ENCODE results near the gene SORCS2. TPM values are rescaled to one million over a fixed set of nuclear protein-coding genes. Genes with fewer than 3 reads are reported as not detected.

Gene SORCS2
- total and polyA plus RNA-seq, 2 of the 13 experiments (the other 11 are each of a cell fraction or from before 2014, with no cell fraction given) = 0.82 to 1.0 TPM

- peaks cover 2 to 57% of the 10 kb centered on the region in 2 experiments; a peak in 4 of 5 replicates for H3K27me3 ChIP-seq (ENCODE audit: control insufficient read depth in 1 of 2, insufficient read depth in 2 of 2, low read length in 2 of 2)
- WGBS (ENCODE audit: low lambda C conversion rate) = 43% methylated on average over 6 of the region's 7 CpGs
- DNase-seq (ENCODE audit: low spot score) = no peak
These were observed 177.7 kb downstream of the SORCS2 start for GRCh38 chr4:7370038-7370437.

GRCh38 chr4:7371210-7371941 lies 179.0 kb downstream of the SORCS2 start:
- Histone ChIP-seq H3K9ac (ENCODE audit: insufficient read depth, low read depth, low read length) (no peak overlapping the region), H3K4me3 (replicated peaks in 1 of 3; ENCODE audit: insufficient read depth in 1 of 3, low read depth in 2 of 3, low read length in 3 of 3) (no peak overlapping the region), H3K4me1 (ENCODE audit: insufficient read depth, low read length) (no peaks in the 10 kb centered on the region), H3K27ac (ENCODE audit: extremely low read length, insufficient read depth, low read length) (no peak overlapping the region), H2AFZ (ENCODE audit: low read length) (no peak overlapping the region), H3K36me3 (replicated peaks in 1 of 2; ENCODE audit: control insufficient read depth in 1 of 2, insufficient read depth in 2 of 2, low read length in 2 of 2) (no peaks in the 10 kb centered on the region), H3K9me3 (ENCODE audit: low read length) (no peaks in the 10 kb centered on the region), H4K20me1 (ENCODE audit: insufficient read depth, low read length) (no peaks in the 10 kb centered on the region), H3K4me2 (ENCODE audit: low read depth, low read length) (no peak overlapping the region), H3K27me3 (ENCODE audit: control insufficient read depth in 1 of 2, insufficient read depth in 2 of 2, low read length in 2 of 2) (peaks cover 0 to 54% of the 10 kb centered on the region in 2 experiments; a peak in 3 of 5 replicates), H3K79me2 (ENCODE audit: insufficient read depth, low read length) (no peaks in the 10 kb centered on the region)
- no peak for DNase-seq (ENCODE audit: low spot score)
- no peak; the same call in 2 of the 3 replicates for ATAC-seq
- FAIRE-seq = no peak
- no TSS peak for BruUV-seq (replicated peaks)
- POLR2A ChIA-PET = no interaction called here
- in situ Hi-C loops (cut with HindIII; ENCODE audit: extremely low pct_ligation_motif_present, low pct_unique_long_range_greater_than_20kb) = no loop called here
- intact Hi-C loops (cut with micrococcal nuclease; ENCODE audit: unreplicated experiment) = no loop called here
- WGBS (ENCODE audit: low lambda C conversion rate) = 39% methylated on average over 17 of the region's 31 CpGs
- CTCF ChIA-PET (ENCODE audit: low intra/inter-chr PET ratio, low total read pairs) = no interaction called here
- TF ChIP-seq PBX3 (CRISPR knock-in tag; IDR thresholded peaks at IDR 0.05; ENCODE audit: borderline replicate concordance) (no peak), PHF20 (CRISPR knock-in tag; IDR thresholded peaks at IDR 0.05) (no peak), ZNF160 (CRISPR knock-in tag; IDR thresholded peaks at IDR 0.05) (no peak), KMT2B (CRISPR knock-in tag; IDR thresholded peaks at IDR 0.05) (no peak), JUN (CRISPR knock-in tag; IDR thresholded peaks at IDR 0.05) (no peak), ZNF230 (CRISPR knock-in tag; IDR thresholded peaks at IDR 0.05) (no peak), ZSCAN25 (CRISPR knock-in tag; IDR thresholded peaks at IDR 0.05) (no peak), KDM5B (CRISPR knock-in tag; IDR thresholded peaks at IDR 0.05; ENCODE audit: borderline replicate concordance) (no peak), SIX1 (CRISPR knock-in tag; IDR thresholded peaks at IDR 0.05; ENCODE audit: borderline replicate concordance) (no peak), ZNF660 (CRISPR knock-in tag; IDR thresholded peaks at IDR 0.05; ENCODE audit: borderline replicate concordance, low read depth) (no peak), ZNF776 (CRISPR knock-in tag; IDR thresholded peaks at IDR 0.05) (no peak), ZFP37 (CRISPR knock-in tag; IDR thresholded peaks at IDR 0.05; ENCODE audit: borderline replicate concordance) (no peak), KDM5A (IDR thresholded peaks at IDR 0.05; ENCODE audit: borderline replicate concordance, low read length) (no peak), FOXP1 (IDR thresholded peaks at IDR 0.05) (no peak), FOXP1 (CRISPR knock-in tag; IDR thresholded peaks at IDR 0.05) (no peak), ZNF292 (CRISPR knock-in tag; IDR thresholded peaks at IDR 0.05; ENCODE audit: borderline replicate concordance, low read depth) (no peak), RXRB (CRISPR knock-in tag; IDR thresholded peaks at IDR 0.05; ENCODE audit: borderline replicate concordance) (no peak), CENPBD1 (CRISPR knock-in tag; IDR thresholded peaks at IDR 0.05; ENCODE audit: borderline replicate concordance, low read depth) (no peak)

More at GRCh38 chr4:7370038-7370437, 177.7 kb downstream of the SORCS2 start:
- no peak for TF ChIP-seq ZNF792 (CRISPR knock-in tag; IDR thresholded peaks at IDR 0.05)
- no peak for TF ChIP-seq ZNF484 (CRISPR knock-in tag; IDR thresholded peaks at IDR 0.05; ENCODE audit: borderline replicate concordance, low read depth)
- CTCF ChIA-PET (ENCODE audit: low intra/inter-chr PET ratio, low total read pairs) = no interaction called here
- no peaks in the 10 kb centered on the region for H3K36me3 ChIP-seq (replicated peaks in 1 of 2; ENCODE audit: control insufficient read depth in 1 of 2, insufficient read depth in 2 of 2, low read length in 2 of 2)
- intact Hi-C loops (cut with micrococcal nuclease; ENCODE audit: unreplicated experiment) = no loop called here
- H3K79me2 ChIP-seq (ENCODE audit: insufficient read depth, low read length) = no peaks in the 10 kb centered on the region
- POLR2A ChIA-PET = no interaction called here
- H3K9me3 ChIP-seq (ENCODE audit: low read length) = no peaks in the 10 kb centered on the region
- H3K27ac ChIP-seq (ENCODE audit: extremely low read length, insufficient read depth, low read length) = no peak overlapping the region
- ATAC-seq (no peak), FAIRE-seq (no peak)
- H3K4me1 ChIP-seq (ENCODE audit: insufficient read depth, low read length) = no peaks in the 10 kb centered on the region
- H4K20me1 ChIP-seq (ENCODE audit: insufficient read depth, low read length) = no peaks in the 10 kb centered on the region
- no TSS peak for BruUV-seq (replicated peaks)
- no peak overlapping the region for H3K9ac ChIP-seq (ENCODE audit: insufficient read depth, low read depth, low read length)
- H2AFZ ChIP-seq (ENCODE audit: low read length) = no peak overlapping the region
- H3K4me3 ChIP-seq (replicated peaks in 1 of 3; ENCODE audit: insufficient read depth in 1 of 3, low read depth in 2 of 3, low read length in 3 of 3) = no peak overlapping the region
- in situ Hi-C loops (cut with HindIII; ENCODE audit: extremely low pct_ligation_motif_present, low pct_unique_long_range_greater_than_20kb) = no loop called here
- H3K4me2 ChIP-seq (ENCODE audit: low read depth, low read length) = no peak overlapping the region
